Left ventricle myocardium inferior (tissue), 1 donor: ENCODE measurements around the gene THRSP. TPM values are rescaled to one million over a fixed set of nuclear protein-coding genes. Genes with fewer than 3 reads are reported as not detected.
"Not testable (repeated sequence)": the region's sequence is repeated elsewhere in the genome, so short reads cannot be mapped to it uniquely, and the experiment has no call there.

Experiments used
- DNase-seq: peaks from one replicate; pipeline ENCODE4 v3.0.0-alpha.2; 2020
- H3K27ac ChIP-seq: fragments of 200-600 bp; replicated peaks from 2 replicates; pipeline ENCODE4 v1.8.0; 2021
- H3K27me3 ChIP-seq: fragments of 200-600 bp; 2 replicates; pipeline ENCODE4 v1.8.0; 2021; ENCODE audit warnings: low read depth
- H3K36me3 ChIP-seq: fragments of 200-600 bp; 2 replicates; pipeline ENCODE4 v1.8.0; 2021
- H3K4me1 ChIP-seq: fragments of 200-600 bp; 2 replicates; pipeline ENCODE4 v1.8.0; 2021
- H3K4me3 ChIP-seq: fragments of 200-600 bp; 2 replicates; pipeline ENCODE4 v1.8.0; 2021; ENCODE audit warnings: mild to moderate bottlenecking, moderate library complexity
- H3K9me3 ChIP-seq: fragments of 200-600 bp; replicated peaks from 2 replicates; pipeline ENCODE4 v1.8.0; 2021
- intact Hi-C: fragments of 100-400 bp; cut with micrococcal nuclease; formaldehyde crosslinking; loops from one replicate; pipeline ENCODE4 v1.11.0; 2022
- total RNA-seq: library from RNA; stranded (reverse); fragmentation: NEBNext Ultra II Directional; extraction: Animal tissue kit (Norgen Biotek cat#: 25700); gene quantifications from one replicate; pipeline ENCODE4 v1.2.1, GENCODE V29; 2021
- TF ChIP-seq, protein P1 (sequence below): fragments of 200-600 bp; IDR thresholded peaks from 2 replicates; pipeline ENCODE4 v1.8.0; 2021; ENCODE audit warnings: antibody characterized with exemption, mild to moderate bottlenecking, borderline replicate concordance
- donor health status: DM: no; HTN: yes; CAD: no; lungs with severe emphysema.

The THRSP gene
- total RNA-seq, 1 donor from 2014 or later = 0.25 TPM

DNA sequence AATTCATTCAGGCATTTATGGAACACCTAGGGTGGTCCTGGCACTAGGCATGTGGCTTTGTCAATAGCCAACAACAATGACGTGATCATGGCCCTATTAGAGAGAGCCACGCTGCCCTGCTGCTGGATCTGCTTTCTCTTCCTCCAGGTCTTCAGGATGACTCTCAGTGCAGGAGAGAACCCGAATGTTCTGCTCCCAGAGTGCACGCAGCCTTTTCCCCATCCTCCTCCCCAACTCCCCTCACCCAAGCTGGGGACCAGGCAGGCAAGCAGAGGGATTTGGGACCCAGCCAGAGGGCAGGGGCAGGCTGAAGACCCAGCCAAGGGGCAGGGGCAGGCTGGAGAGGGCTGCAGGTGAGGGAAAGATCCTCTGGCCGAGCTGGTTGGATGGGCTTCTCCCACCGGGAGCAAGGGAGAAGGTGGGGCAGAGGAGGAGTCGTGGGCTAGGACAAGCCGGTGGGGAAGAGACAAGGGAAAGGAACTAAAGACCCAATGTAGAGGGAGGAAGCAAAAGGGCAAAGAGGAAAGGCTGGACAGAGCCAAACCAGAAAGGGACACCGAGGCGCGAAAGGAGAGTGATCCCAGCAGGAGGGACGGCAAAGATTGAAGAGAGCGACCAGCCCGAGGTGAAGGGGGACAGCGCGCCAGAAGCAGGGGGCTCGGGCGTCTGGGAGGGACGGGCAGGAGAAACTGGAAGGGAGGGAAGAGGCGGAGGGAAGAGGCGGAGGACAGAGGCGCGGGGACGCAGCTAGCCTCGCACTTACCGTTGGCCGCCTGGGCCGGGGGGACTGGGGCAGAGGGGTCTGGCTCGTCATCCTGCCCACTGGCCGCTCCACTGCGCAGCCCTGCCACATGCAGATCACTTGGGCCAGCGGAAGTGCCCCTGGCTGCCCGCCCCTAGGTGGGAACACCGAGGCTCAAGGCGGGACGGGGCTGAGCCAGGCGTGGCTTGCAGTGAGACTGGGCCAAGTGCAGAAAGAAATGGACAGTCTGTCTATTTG lies 41.0 kb upstream of the THRSP start, which contains the start of gene KCTD14:
Gene KCTD14, minus strand, starts transcription at position 880 of the 1,000 bp plus-strand sequence. Its CDS starts 27 bp downstream, at position 853.
- peak within 1 kb of the TSS; percentile 62 for H3K4me3 ChIP-seq
- H3K36me3 ChIP-seq = no peaks in the 10 kb centered on the region
- H3K4me1 ChIP-seq = peaks cover 8% of the 10 kb centered on the region
- H3K27ac ChIP-seq = no peak within 1 kb of the TSS
- H3K27me3 ChIP-seq = peaks cover 17% of the 10 kb centered on the region
- intact Hi-C loops = no loop called here
- no peak for DNase-seq
- no peaks in the 10 kb centered on the region for H3K9me3 ChIP-seq
- TF ChIP-seq, protein P1, sequence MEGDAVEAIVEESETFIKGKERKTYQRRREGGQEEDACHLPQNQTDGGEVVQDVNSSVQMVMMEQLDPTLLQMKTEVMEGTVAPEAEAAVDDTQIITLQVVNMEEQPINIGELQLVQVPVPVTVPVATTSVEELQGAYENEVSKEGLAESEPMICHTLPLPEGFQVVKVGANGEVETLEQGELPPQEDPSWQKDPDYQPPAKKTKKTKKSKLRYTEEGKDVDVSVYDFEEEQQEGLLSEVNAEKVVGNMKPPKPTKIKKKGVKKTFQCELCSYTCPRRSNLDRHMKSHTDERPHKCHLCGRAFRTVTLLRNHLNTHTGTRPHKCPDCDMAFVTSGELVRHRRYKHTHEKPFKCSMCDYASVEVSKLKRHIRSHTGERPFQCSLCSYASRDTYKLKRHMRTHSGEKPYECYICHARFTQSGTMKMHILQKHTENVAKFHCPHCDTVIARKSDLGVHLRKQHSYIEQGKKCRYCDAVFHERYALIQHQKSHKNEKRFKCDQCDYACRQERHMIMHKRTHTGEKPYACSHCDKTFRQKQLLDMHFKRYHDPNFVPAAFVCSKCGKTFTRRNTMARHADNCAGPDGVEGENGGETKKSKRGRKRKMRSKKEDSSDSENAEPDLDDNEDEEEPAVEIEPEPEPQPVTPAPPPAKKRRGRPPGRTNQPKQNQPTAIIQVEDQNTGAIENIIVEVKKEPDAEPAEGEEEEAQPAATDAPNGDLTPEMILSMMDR = no peak

DNA sequence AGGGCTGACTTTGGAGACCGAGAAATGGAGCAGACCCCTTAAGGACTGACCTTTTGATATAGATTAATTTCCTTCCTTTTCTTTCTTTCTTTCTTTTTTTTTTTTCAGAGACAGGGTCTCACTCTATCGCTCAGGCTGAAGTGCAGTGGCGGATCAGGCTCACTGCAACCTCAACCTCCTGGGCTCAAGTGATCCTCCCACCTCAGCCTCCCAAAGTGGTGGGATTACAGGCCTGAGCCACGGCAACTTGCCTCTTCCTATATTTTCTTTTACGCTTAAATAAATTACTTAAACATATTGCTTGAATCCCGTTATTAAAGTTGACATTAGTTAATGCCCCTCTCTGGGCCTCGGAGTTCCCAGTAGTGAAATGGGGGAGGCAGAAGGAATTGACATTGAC lies 40.2 kb upstream of the THRSP start:
- peaks cover 17% of the 10 kb centered on the region for H3K27me3 ChIP-seq
- H3K36me3 ChIP-seq = no peaks in the 10 kb centered on the region
- intact Hi-C loops = no loop called here
- DNase-seq = no peak
- H3K4me1 ChIP-seq = peaks cover 8% of the 10 kb centered on the region
- no peaks in the 10 kb centered on the region for H3K9me3 ChIP-seq
- TF ChIP-seq, protein P1 = no peak
- peak overlapping the region; percentile 62 for H3K4me3 ChIP-seq
- H3K27ac ChIP-seq = no peak overlapping the region

DNA sequence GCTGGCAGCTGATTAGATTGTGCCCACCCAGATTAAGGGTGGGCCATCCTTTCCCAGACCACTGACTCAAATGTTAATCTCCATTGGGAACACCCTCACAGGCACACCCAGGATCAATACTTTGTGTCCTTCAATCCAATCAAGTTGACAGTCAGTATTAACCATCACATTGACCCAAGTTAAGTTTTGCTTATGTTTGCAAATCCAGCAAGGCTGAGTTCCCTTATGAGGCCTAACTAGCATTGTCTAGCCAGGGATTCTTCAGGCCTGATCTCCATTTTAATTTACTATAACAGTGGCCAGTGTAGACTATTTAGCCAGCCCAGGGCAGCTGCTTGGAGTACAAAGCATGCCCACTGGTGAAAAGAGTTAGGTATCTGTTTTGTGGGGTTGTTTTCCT lies 38.3 kb upstream of the THRSP start:
- no peak for DNase-seq
- TF ChIP-seq, protein P1 = no peak
- H3K27me3 ChIP-seq = peaks cover 17% of the 10 kb centered on the region
- no peaks in the 10 kb centered on the region for H3K36me3 ChIP-seq
- peaks cover 11% of the 10 kb centered on the region for H3K4me1 ChIP-seq
- no peak overlapping the region for H3K27ac ChIP-seq
- intact Hi-C loops = no loop called here
- no peaks in the 10 kb centered on the region for H3K9me3 ChIP-seq
- H3K4me3 ChIP-seq = no peak overlapping the region

DNA sequence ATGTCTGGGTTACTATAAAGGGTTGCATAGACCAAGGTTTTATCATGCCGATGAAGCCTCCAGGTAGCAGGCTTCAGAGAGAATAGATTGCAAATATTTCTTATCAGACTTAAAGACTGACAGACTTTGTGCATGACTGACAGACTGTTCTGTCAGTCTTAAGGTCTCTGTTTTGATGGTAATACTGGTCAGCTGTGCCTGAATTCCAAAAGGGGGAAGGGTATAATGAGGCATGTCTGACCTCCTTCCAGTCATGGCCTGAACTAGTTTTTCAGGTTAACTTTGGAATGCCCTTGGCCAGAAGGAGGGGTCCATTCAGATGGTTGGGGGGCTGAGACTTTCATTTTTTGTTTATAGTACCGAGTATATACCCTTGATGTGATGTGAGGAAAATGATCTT lies 35.9 kb upstream of the THRSP start:
- Histone ChIP-seq H3K27ac (no peak overlapping the region), H3K27me3 (peaks cover 13% of the 10 kb centered on the region), H3K4me3 (no peak overlapping the region), H3K36me3 (no peaks in the 10 kb centered on the region), H3K4me1 (peaks cover 19% of the 10 kb centered on the region), H3K9me3 (no peaks in the 10 kb centered on the region)
- DNase-seq = no peak
- intact Hi-C loops = no loop called here
- TF ChIP-seq, protein P1 = no peak

DNA sequence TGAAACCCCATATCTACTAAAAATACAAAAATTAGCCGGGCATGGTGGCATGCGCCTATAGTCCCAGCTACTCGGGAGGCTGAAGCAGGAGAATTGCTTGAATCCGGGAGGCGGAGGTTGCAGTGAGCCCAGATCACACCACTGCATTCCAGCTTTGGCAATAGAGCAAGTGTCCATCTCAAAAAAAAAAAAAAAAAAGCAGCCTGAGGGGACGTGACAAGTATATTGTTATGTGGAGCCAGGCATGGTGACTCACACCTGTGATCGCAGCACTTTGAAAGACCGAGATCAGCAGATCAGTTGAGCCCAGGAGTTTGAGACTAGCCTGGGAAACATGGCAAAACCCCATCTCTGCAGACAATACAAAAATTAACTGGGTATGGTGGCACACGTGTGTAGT lies 35.2 kb upstream of the THRSP start:
- intact Hi-C loops = not testable (repeated sequence)

More for the DNA sequence above, 35.2 kb upstream of the THRSP start:
- H3K4me3 ChIP-seq, H3K27me3 ChIP-seq, H3K27ac ChIP-seq, H3K9me3 ChIP-seq, DNase-seq, H3K36me3 ChIP-seq: not testable (repeated sequence)
- H3K4me1 ChIP-seq = peaks cover 13% of the 10 kb centered on the region
